NCI-H69 (cell line): ENCODE data around the gene KCNAB1.

Source experiments
- DNase-seq: peaks from one replicate; lab custom pipeline; 2025; lab: John Stamatoyannopoulos, UW

Gene KCNAB1

DNA sequence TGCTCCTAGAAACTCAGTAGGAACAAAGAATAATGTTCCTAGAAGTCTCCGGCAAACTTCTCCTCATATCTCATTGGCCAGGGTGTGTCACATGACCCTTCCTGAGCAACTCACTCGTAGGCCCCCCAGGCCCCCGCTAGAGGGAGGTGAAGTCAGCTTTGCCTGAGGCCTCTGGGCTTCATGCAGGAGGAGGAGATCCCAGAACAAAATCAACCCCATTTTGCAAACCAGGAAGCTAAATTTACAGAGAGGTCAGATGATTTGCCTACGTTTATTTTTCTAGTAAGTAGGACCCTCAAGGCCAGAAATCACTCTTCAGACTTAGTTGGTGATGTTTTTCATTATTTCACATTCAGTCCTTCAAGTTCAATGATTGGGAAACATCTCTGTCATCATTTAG lies 335.5 kb downstream of the KCNAB1 start:
- peak; percentile 48 for DNase-seq

DNA sequence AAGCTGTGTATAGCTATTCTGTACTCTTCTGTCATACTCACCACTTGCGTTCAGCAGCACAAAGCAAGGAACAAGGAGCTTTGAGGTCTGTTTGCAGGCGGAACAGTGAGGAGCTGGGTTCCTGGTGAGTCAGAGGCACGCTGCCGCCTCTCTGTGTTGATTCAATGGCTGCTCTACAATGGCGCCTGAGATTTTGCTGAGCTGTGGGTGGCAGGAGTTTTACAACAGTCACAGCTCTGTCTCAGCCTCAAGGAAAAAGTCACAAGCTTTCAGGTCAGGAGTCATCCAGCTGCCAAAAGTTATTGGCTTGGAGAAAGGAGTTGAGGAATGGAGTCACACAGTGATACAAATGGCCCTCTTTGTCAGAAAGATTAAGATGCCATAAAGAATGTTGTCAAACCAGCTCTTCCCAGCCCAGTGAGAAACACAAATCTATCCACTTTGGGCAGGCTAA lies 336.4 kb downstream of the KCNAB1 start:
- no peak for DNase-seq

GRCh38 chr3:156459434-156459833 lies 339.1 kb downstream of the KCNAB1 start:
- DNase-seq = no peak

DNA sequence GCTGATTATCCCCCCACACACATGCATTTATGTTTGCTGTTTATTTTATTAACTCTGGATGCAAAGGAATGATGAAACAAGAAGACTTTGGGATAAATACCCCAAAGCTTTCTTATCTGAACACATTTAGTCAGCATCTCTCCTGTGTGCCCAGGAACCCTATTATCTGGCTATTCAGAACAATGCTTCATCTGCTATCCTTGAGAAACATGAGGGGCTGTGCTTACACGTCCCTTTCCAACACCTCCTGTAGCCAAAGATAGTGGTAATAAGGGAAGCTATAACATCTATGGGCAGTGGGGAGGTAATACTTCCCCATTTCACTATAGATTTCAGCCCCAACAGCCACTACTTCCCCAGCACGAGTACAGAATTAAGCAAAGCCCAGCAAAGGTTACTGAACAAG lies 339.8 kb downstream of the KCNAB1 start:
- no peak for DNase-seq

DNA sequence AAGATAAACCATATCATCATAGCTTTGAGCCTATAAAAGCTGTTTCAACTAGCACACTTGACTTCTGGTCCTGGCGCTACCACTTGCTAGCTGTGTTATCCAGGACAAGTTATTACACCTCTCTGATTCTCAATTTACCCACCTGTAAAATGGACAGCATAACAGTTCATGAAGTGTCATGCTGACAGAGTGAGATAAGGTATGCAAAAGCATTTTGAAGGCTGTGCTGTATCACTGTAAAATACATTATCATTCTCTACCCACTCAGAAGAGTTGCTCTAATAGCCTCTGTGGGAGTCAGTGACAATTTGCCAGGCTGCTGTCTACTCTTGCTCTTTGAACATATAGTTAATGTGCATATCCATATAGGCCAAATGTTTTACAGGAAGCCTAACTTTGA lies 341.5 kb downstream of the KCNAB1 start:
- no peak for DNase-seq

DNA sequence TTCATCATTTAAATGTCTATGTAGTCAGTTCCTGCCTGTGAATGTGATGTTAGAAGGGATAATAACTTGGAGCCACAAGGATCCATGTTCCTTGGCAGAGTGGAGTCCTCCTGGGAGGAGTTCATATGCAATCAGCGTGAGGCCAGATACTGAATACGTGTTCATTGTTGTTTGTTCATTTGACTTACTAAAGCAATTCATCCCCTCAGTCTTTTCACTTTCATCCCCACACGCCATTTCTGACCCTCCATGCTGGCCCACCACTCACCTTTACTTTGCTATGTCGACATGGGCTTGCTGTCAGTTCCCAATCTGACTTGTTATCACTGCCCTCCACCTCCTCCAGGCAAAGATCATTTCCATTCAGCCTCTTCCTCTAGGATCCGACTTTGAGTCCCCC lies 342.7 kb downstream of the KCNAB1 start:
- DNase-seq = no peak

DNA sequence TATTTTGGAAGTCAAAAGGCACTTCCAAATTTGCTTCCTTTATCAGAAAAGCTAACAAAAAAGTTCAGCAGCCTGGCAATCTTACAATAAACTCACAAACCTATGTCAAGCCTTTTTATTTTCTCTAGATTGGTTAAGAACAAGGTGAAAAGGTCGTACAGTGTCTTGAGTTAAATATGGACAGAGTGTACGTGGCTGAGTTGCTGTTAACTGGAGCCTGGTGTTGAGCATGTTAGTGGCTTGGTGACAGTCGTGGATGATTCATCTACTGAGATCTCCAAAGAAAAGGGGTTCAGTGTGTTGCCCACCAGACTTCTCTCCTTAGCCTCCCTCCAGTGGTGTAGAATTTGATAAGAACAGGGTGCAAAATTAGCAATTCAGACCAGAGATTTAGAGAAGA lies 344.8 kb downstream of the KCNAB1 start:
- DNase-seq = no peak

- DNase-seq = no peak
Observed at GRCh38 chr3:156469456-156469855, 349.1 kb downstream of the KCNAB1 start.

DNA sequence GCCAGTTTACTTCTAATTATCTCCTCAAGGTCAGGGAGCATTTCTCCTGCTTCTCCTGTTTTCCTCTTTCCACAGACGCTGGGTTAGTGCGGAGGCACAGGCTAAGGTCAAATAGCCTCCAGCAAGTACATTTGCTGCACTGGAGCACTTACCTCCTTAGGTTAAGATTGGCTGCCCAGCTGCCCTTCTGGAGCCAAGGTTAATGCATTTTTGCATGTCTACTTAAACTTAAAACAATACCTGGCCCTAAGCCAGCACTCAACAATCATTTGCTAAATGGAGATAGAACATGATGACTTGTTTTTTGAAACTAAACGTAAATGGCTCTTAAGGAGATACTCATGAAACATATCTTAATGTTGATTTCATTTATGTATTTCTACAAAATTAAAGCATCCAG lies 351.1 kb downstream of the KCNAB1 start:
- DNase-seq = peak; percentile 32

DNA sequence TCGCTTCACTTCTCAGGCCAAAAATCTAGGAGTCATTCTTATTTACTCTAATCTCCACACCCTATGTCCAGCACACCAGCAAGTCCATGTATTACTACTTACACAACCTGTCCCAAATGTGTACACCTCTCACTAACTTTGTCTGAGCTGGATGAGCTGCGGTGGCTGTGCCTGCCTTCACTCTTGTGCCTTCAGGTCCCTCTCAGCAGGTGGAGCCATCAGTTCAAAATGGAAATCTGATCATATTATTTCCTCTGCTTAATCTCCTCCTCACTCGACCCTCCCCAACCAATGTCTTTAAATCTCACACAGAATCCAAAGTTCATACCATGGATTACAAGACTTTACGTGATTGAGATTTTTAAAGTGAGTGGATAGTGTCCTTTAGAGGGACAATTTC lies 351.8 kb downstream of the KCNAB1 start:
- peak; percentile 17 for DNase-seq

DNA sequence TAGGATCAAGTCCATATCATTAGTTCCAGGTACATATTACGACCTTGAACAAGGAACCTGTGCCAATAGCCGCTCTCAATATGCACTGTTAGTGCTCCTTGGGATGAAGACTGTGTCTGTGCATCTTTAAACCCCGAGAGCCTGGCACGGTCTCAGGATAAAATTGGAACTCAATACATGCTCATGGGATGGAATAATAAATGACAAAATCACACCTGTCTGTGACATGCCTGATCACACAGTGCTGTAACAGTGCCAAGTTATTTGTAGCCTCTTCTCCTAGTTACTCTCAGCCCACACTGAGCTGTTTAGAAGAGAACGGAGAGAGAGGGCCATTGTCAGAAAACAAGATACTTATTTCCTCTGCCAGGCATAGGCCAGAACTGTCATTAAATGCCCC lies 352.3 kb downstream of the KCNAB1 start:
- no peak for DNase-seq

- DNase-seq = no peak
Observed at GRCh38 chr3:156473341-156473740, 353.0 kb downstream of the KCNAB1 start.

- DNase-seq = peak; percentile 4
Observed at GRCh38 chr3:156474560-156475389, 354.4 kb downstream of the KCNAB1 start.

DNA sequence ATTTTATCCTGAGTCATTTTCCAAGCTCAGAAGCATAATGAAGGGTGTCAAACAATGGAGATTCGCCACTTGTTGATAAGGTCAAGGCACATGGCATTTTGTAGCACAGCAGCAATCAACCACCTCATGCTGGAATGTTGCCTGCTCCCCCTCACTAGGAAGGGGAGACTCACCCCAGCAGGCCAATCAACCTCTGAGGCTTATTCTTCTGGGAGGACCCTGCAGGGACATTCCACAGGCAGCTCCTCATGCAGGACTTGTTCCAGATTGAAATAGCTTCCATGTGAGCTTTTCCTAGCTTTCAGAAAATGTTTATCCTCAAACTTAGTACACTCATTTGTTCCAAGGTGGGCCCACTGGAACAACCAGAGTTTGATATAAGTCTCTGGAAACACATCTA lies 356.9 kb downstream of the KCNAB1 start:
- no peak for DNase-seq

- DNase-seq = peak; percentile 62
Observed at GRCh38 chr3:156478891-156479290, 358.5 kb downstream of the KCNAB1 start.

DNA sequence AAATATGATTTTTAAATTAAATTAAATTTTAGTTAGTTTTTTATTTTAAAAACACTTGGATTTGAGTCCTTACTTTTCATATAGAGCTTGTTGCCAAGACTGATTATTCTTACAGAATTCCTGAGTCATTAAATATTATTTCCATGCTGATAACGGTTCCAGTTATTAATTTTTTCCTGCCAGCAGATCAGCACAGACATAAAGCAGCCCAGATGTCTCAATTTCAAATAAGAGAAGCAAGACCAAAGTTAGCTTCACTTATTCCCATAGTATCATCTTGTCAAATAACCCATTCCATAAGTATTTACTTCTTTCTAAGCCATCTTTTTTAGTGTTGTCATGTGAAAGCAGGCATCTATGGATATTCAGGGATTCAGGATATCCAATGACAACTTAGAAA lies 359.2 kb downstream of the KCNAB1 start:
- DNase-seq = no peak

- DNase-seq = peak; percentile 1
Observed at GRCh38 chr3:156480949-156481348, 360.6 kb downstream of the KCNAB1 start.

DNA sequence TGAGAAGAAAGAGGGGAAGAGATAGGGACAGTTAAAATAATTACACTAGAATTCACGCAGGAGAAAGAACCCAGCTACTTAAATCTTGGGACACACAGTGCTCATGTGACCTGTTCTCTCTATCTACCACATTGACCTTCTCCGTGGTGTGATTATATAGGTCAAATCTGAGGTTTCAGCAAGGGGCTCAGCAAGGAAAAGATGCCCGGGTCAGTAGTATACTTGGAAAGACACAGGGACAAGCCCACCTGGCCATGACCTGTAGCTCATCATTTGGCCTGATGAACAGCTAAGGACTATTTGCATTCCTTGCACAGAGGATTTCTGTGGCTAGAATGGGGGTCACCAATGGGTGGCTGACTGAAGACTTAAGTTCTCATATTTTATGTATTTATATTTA lies 362.6 kb downstream of the KCNAB1 start:
- DNase-seq = no peak

DNA sequence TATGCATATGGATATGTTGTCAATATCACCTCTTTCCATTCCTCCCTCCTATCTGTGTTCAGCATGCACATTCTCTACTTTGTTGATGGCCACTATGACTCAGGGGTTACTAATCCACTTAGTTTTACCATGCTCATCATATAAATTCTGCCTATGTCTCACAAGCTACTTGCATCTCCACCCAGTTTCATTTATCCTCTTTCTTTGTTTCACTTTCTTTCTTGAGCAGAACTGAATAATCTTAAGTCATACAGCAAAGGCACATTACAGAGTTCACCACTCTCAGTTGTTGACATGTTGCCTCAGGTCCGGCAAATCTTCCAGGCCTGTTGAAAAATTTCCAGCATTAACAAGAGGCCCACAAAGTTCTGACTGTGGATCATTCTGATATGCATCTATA lies 363.0 kb downstream of the KCNAB1 start:
- DNase-seq = no peak

- peak; percentile 10 for DNase-seq
Observed at GRCh38 chr3:156483961-156484787, 363.8 kb downstream of the KCNAB1 start.

DNA sequence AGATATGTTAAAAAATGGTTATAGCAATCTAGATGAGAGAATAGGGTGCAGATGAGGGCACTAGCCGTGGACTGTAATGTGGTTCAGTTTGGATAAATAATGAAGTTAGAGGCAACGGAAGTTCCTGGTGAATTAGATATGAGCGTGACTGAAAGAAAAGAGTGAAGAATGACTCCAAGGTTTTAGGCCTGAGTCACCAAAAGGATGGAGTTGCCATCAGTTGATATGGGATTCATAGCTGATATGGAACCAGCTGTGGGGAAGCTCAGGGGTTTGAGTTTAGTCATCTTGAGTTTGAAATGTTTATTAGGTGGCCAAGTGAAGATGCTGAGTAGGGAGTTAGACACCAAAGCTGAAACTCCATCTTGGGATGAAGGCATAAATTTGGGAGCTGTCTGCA lies 368.4 kb downstream of the KCNAB1 start:
- DNase-seq = no peak

- no peak for DNase-seq
Observed at GRCh38 chr3:156489462-156489911, 369.1 kb downstream of the KCNAB1 start.

- DNase-seq = no peak
Observed at GRCh38 chr3:156491192-156491591, 370.8 kb downstream of the KCNAB1 start.
